H1 (cell line): ENCODE measurements around the gene TBC1D30. TPM values are rescaled to one million over a fixed set of nuclear protein-coding genes. Genes with fewer than 3 reads are reported as not detected.
A peak's percentile ranks its signal among the peaks of the same experiment; 100 is the strongest.

ENCODE experiments used
- CTCF ChIA-PET: fragments of 300-600 bp; sonication (Branson Sonifier 250); formaldehyde crosslinking; loops from one replicate; lab custom pipeline; 2021; ENCODE audit not compliant: partially characterized antibody; lab: Charles Lee
- POLR2A ChIA-PET: fragments of 300-600 bp; sonication (Branson Sonifier 250); formaldehyde crosslinking; loops from one replicate; lab custom pipeline; 2021; ENCODE audit warnings: inconsistent platforms; ENCODE audit not compliant: partially characterized antibody; lab: Charles Lee
- DNase-seq, 2 experiments: peaks; one replicate each; pipeline versions ENCODE4 v3.0.0 to v3.0.0-alpha.2; 2010 to 2022; ENCODE audit warnings: low spot score in 2 of 2, low read depth in 1 of 2, mixed read lengths in 1 of 2
- FAIRE-seq: peaks from 2 replicates; lab custom pipeline; 2011; peaks lifted over from hg19 to GRCh38; lab: Jason Lieb, UNC
- H2AFZ ChIP-seq: 2 replicates; pipeline ENCODE4 v1.8.1; 2012; ENCODE audit warnings: low read length, inconsistent platforms
- H2AK5ac ChIP-seq: 2 replicates; pipeline ENCODE4 v1.6.1; 2013; ENCODE audit warnings: low read depth, low read length
- H2BK120ac ChIP-seq: replicated peaks from 2 replicates; pipeline ENCODE3; 2013; ENCODE audit warnings: low read depth, low read length, inconsistent platforms
- H2BK12ac ChIP-seq: 2 replicates; pipeline ENCODE4 v1.6.1; 2013; ENCODE audit warnings: low read depth, low read length
- H2BK15ac ChIP-seq: 2 replicates; pipeline ENCODE4 v1.6.1; 2013; ENCODE audit warnings: low read length
- H2BK20ac ChIP-seq: 2 replicates; pipeline ENCODE4 v1.6.1; 2013; ENCODE audit warnings: low read length
- H2BK5ac ChIP-seq: 2 replicates; pipeline ENCODE4 v1.6.1; 2013; ENCODE audit warnings: low read depth, low read length
- H3K14ac ChIP-seq: 2 replicates; pipeline ENCODE4 v1.6.1; 2013; ENCODE audit warnings: inconsistent platforms; ENCODE audit not compliant: insufficient read length
- H3K18ac ChIP-seq: 2 replicates; pipeline ENCODE4 v1.6.1; 2013; ENCODE audit warnings: low read length; ENCODE audit errors: extremely low read depth
- H3K23ac ChIP-seq: 2 replicates; pipeline ENCODE4 v1.6.1; 2013; ENCODE audit warnings: inconsistent platforms; ENCODE audit not compliant: insufficient read length
- H3K23me2 ChIP-seq: 2 replicates; pipeline ENCODE4 v1.6.1; 2013; ENCODE audit warnings: low read depth, low read length
- H3K27ac ChIP-seq: 2 replicates; pipeline ENCODE4 v1.6.1; 2011; ENCODE audit warnings: low read depth, low read length, inconsistent platforms
- H3K27me3 ChIP-seq, 4 experiments: replicated peaks in 1 of 4; 1 replicate in 1 of 4; 2 replicates in 3 of 4; pipeline versions ENCODE4 v1.6.1 to v1.8.1; 2011 to 2013; ENCODE audit warnings: low read length in 3 of 4, mild to moderate bottlenecking in 3 of 4, inconsistent platforms in 2 of 4, mixed read lengths in 2 of 4, moderate library complexity in 1 of 4; ENCODE audit not compliant: control insufficient read depth in 3 of 4, insufficient read depth in 3 of 4; ENCODE audit errors: extremely low read depth in 1 of 4
- H3K36me3 ChIP-seq, 4 experiments: 2 replicates each; pipeline versions ENCODE4 v1.6.1 to v1.8.1; 2011 to 2013; ENCODE audit warnings: mild to moderate bottlenecking in 4 of 4, low read length in 3 of 4, moderate library complexity in 2 of 4, control low read depth in 1 of 4, inconsistent platforms in 1 of 4; ENCODE audit not compliant: insufficient read depth in 4 of 4, control insufficient read depth in 2 of 4
- H3K4ac ChIP-seq: replicated peaks from 2 replicates; pipeline ENCODE3; 2013; ENCODE audit warnings: low read length, low read depth, mixed read lengths, inconsistent platforms; ENCODE audit not compliant: insufficient read length
- H3K4me1 ChIP-seq, 4 experiments: replicated peaks in 1 of 4; 1 replicate in 1 of 4; 2 replicates in 3 of 4; pipeline versions ENCODE4 v1.6.1 to v1.8.1; 2011 to 2013; ENCODE audit warnings: low read length in 3 of 4, inconsistent platforms in 2 of 4, mixed read lengths in 1 of 4; ENCODE audit not compliant: insufficient read depth in 4 of 4, control insufficient read depth in 3 of 4
- H3K4me2 ChIP-seq, 2 experiments: 2 replicates each; pipeline versions ENCODE4 v1.6.1 to v1.8.1; 2011 to 2013; ENCODE audit warnings: low read depth in 2 of 2, low read length in 2 of 2, control low read depth in 1 of 2, inconsistent platforms in 1 of 2, mild to moderate bottlenecking in 1 of 2; ENCODE audit not compliant: insufficient read depth in 1 of 2
- H3K4me3 ChIP-seq, 4 experiments: fragments of 200-600, 300-600 bp in 1 of 4; sonication (generic), shearing (Covaris generic), sonication (Bioruptor Twin) in 1 of 4; 2 replicates each; pipeline versions ENCODE4 v1.5.1 to v1.8.1; 2011 to 2016; ENCODE audit warnings: low read length in 4 of 4, low read depth in 3 of 4, control low read depth in 2 of 4, inconsistent platforms in 2 of 4, mild to moderate bottlenecking in 2 of 4, mixed read lengths in 1 of 4, moderate library complexity in 1 of 4; ENCODE audit not compliant: insufficient read depth in 2 of 4; ENCODE audit errors: extremely low read depth in 1 of 4
- H3K56ac ChIP-seq: replicated peaks from 2 replicates; pipeline ENCODE3; 2013; ENCODE audit warnings: low read depth, mild to moderate bottlenecking, mixed read lengths, low read length, inconsistent platforms; ENCODE audit not compliant: insufficient read length
- H3K79me1 ChIP-seq: 2 replicates; pipeline ENCODE4 v1.6.1; 2013; ENCODE audit warnings: low read depth, low read length, control low read depth
- H3K79me2 ChIP-seq, 2 experiments: 2 replicates each; pipeline versions ENCODE4 v1.6.1 to v1.8.1; 2012 to 2013; ENCODE audit warnings: low read length in 2 of 2, mild to moderate bottlenecking in 2 of 2, inconsistent platforms in 1 of 2; ENCODE audit not compliant: insufficient read depth in 2 of 2, control insufficient read depth in 1 of 2
- H3K9ac ChIP-seq, 4 experiments: replicated peaks in 1 of 4; 1 replicate in 1 of 4; 2 replicates in 3 of 4; pipeline versions ENCODE4 v1.6.1 to v1.8.1; 2011 to 2013; ENCODE audit warnings: low read depth in 3 of 4, low read length in 3 of 4, control low read depth in 2 of 4, mild to moderate bottlenecking in 2 of 4, moderate library complexity in 2 of 4, inconsistent platforms in 1 of 4; ENCODE audit errors: extremely low read depth in 1 of 4
- H3K9me3 ChIP-seq, 2 experiments: 2 replicates each; pipeline versions ENCODE4 v1.6.1 to v1.8.1; 2012 to 2013; ENCODE audit warnings: mild to moderate bottlenecking in 2 of 2, moderate library complexity in 2 of 2, control low read depth in 1 of 2, inconsistent platforms in 1 of 2, low read depth in 1 of 2, low read length in 1 of 2, mixed read lengths in 1 of 2; ENCODE audit not compliant: insufficient read depth in 2 of 2
- H4K20me1 ChIP-seq, 2 experiments: replicated peaks in 1 of 2; 2 replicates each; pipeline versions ENCODE3 to v1.8.1; 2011 to 2013; ENCODE audit warnings: inconsistent platforms in 2 of 2, low read length in 2 of 2, mild to moderate bottlenecking in 1 of 2; ENCODE audit not compliant: insufficient read depth in 2 of 2, control insufficient read depth in 1 of 2
- H4K5ac ChIP-seq: 2 replicates; pipeline ENCODE4 v1.6.1; 2013; ENCODE audit warnings: low read length, low read depth, mixed read lengths, inconsistent platforms; ENCODE audit not compliant: insufficient read length
- H4K8ac ChIP-seq: 2 replicates; pipeline ENCODE4 v1.8.0; 2013; ENCODE audit warnings: mild to moderate bottlenecking, moderate library complexity, low read length, inconsistent platforms; ENCODE audit not compliant: insufficient read depth; ENCODE audit errors: extremely low read depth
- H4K91ac ChIP-seq: replicated peaks from 2 replicates; pipeline ENCODE3; 2013; ENCODE audit warnings: low read length, mixed read lengths, inconsistent platforms; ENCODE audit not compliant: insufficient read length
- RAD21 ChIP-seq, 2 experiments: IDR thresholded peaks in 1 of 2; conservative IDR thresholded peaks in 1 of 2; 2 replicates each; pipeline ENCODE4 v1.6.1; 2011; ENCODE audit warnings: low read depth in 2 of 2, low read length in 2 of 2, improper control_type of control experiment in 1 of 2, inconsistent platforms in 1 of 2, mild to moderate bottlenecking in 1 of 2, moderate library complexity in 1 of 2
- RBBP5 ChIP-seq: IDR thresholded peaks from 2 replicates; pipeline ENCODE4 v1.7.1; 2012; ENCODE audit warnings: low read depth, mild to moderate bottlenecking, inconsistent platforms, low read length, moderate library complexity, borderline replicate concordance
- SP4 ChIP-seq: IDR thresholded peaks from 2 replicates; pipeline ENCODE4 v1.6.1; 2012; ENCODE audit warnings: low read length, inconsistent platforms
- WGBS, 2 experiments: shearing (Covaris generic) in 1 of 2; methylation state at CpG; one replicate each; pipeline versions ENCODE4 v1.1.6 to v1.1.7; 2013 to 2015; ENCODE audit warnings: low lambda C conversion rate in 2 of 2, mixed read lengths in 2 of 2, inconsistent platforms in 1 of 2, low coverage in 1 of 2, missing lambda C conversion rate in 1 of 2; ENCODE audit not compliant: insufficient replicate concordance in 2 of 2, insufficient coverage in 1 of 2, insufficient read length in 1 of 2; ENCODE audit errors: extremely low coverage in 1 of 2, missing lambda C conversion rate in 1 of 2; 5-methylcytosine and 5-hydroxymethylcytosine counted together
- polyA plus RNA-seq, 7 experiments: library from polyadenylated mRNA; depleted of rRNA in 3 of 7; stranded (reverse) in 5 of 7; unstranded in 2 of 7; fragments of >200 nt in 5 of 7; fragments of 200-250 nt in 2 of 7; gene quantifications; 1 replicate in 5 of 7; 2 replicates in 1 of 7; 4 replicates in 1 of 7; pipeline versions ENCODE4 v1.2.1 to v1.2.3, GENCODE V29; 2011 to 2013; ENCODE audit warnings: missing spikeins in 2 of 7, mixed read lengths in 2 of 7
- total RNA-seq: library from RNA; stranded (reverse); fragmentation: NEBNext Ultra II Directional; extraction: Animal tissue kit (Norgen Biotek cat#: 25700); gene quantifications from 2 replicates; pipeline ENCODE4 v1.2.1, GENCODE V29; 2021
- TF ChIP-seq, protein P1 (sequence below), 3 experiments: IDR thresholded peaks; 1 replicate in 2 of 3; 2 replicates in 1 of 3; pipeline versions ENCODE4 v1.5.1 to v1.6.1; 2011; ENCODE audit warnings: low read length in 3 of 3, mild to moderate bottlenecking in 3 of 3, inconsistent platforms in 2 of 3, low read depth in 1 of 3, moderate library complexity in 1 of 3; ENCODE audit not compliant: insufficient read depth in 1 of 3; ENCODE audit errors: control extremely low read depth in 1 of 3

The TBC1D30 gene
- total and polyA plus RNA-seq, 2 of the 8 experiments (the other 6 are each of a cell fraction or from before 2014, with no cell fraction given): 2.8 to 5.5 TPM

DNA sequence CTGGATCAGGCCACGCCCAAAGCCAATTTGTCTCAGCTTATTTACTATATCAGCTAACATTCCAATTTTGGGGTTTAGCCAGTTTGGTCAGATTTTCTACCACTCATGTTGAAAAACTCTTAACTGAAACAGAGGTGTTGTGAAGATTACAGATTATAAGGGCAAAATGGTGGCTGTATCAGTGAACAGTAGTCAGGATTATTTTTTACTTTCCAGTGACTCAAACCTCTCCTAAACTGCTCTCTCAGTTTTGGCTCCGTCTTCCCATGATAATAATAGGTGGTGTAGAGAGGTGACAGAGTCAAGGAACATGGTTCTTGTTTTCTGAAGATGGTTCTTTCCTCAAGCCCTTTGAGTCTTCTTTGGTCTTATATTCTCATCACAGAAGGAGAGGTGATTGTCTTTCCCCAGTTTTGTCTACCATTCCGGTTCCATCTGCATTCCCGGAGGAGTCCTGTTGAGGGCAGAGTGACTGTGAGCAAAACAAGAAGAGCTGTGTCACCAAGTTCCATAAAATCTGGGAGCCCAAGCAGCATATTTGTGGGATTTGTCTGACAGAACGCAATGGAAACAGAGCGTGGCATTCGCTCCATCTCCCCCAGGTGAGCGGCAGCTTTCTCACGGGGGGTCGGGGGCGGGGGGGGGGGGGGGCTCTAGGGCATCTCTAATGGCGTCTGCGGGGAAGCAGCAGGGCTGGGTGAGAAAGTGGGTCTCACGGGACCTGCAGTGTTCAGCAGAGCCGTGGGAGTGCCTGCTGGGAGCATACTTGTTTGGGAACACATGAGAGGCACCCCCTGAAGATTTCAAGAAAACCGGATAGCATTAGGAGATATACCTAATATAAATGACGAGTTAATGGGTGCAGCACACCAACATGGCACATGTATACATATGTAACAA lies 59.1 kb downstream of the TBC1D30 start:
- Histone ChIP-seq H2AK5ac (no peak overlapping the region), H2BK20ac (no peak overlapping the region), H2AFZ (peak overlapping the region; percentile 75), H3K4ac (no peak overlapping the region), H3K14ac (no peak overlapping the region), H3K23ac (no peak overlapping the region), H3K9ac (no peak overlapping the region), H4K5ac (no peak overlapping the region), H3K36me3 (no peaks in the 10 kb centered on the region), H2BK120ac (no peak overlapping the region), H3K9me3 (no peaks in the 10 kb centered on the region), H2BK5ac (no peak overlapping the region), H4K91ac (no peak overlapping the region), H2BK12ac (no peak overlapping the region), H3K18ac (no peak overlapping the region), H3K4me1 (no peaks in the 10 kb centered on the region), H2BK15ac (no peak overlapping the region), H3K27me3 (no peaks in the 10 kb centered on the region), H3K79me1 (no peaks in the 10 kb centered on the region), H3K79me2 (no peaks in the 10 kb centered on the region), H3K27ac (no peak overlapping the region), H3K23me2 (no peaks in the 10 kb centered on the region), H3K4me3 (no peak overlapping the region), H3K4me2 (no peak overlapping the region)
- DNase-seq (no peak), FAIRE-seq (peak; percentile 65)
- WGBS, 2 experiments: 69% methylated on average over 17 of the region's 17 CpGs; no CpG with 5 or more reads in 1 of the 2 experiments
- ChIA-PET CTCF (interaction anchor here (0.5 to 4.1 kb wide), 27 partner anchors 8 to 433 kb away, joined by 3 to 22 read pairs (median 4); partner anchors contain the start of gene WIF1), POLR2A (no interaction called here)
- TF ChIP-seq RAD21 (IDR thresholded peaks at IDR 0.05 in 1 of 2, conservative IDR thresholded peaks at IDR 0.05 in 1 of 2; ENCODE audit: low read depth in 2 of 2, low read length in 2 of 2) (peak in 1 of 2 experiments; percentile 48; a peak in 3 of 4 replicates), RBBP5 (no peak), SP4 (no peak)
- TF ChIP-seq, protein P1, sequence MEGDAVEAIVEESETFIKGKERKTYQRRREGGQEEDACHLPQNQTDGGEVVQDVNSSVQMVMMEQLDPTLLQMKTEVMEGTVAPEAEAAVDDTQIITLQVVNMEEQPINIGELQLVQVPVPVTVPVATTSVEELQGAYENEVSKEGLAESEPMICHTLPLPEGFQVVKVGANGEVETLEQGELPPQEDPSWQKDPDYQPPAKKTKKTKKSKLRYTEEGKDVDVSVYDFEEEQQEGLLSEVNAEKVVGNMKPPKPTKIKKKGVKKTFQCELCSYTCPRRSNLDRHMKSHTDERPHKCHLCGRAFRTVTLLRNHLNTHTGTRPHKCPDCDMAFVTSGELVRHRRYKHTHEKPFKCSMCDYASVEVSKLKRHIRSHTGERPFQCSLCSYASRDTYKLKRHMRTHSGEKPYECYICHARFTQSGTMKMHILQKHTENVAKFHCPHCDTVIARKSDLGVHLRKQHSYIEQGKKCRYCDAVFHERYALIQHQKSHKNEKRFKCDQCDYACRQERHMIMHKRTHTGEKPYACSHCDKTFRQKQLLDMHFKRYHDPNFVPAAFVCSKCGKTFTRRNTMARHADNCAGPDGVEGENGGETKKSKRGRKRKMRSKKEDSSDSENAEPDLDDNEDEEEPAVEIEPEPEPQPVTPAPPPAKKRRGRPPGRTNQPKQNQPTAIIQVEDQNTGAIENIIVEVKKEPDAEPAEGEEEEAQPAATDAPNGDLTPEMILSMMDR (IDR thresholded peaks at IDR 0.05; ENCODE audit: control extremely low read depth in 1 of 3, insufficient read depth in 1 of 3, low read depth in 1 of 3, low read length in 3 of 3): peak; percentile 10 to 41 (median 20); a peak in 3 of 4 replicates
- TF ChIP-seq, all 59 proteins: peak for 2
- Histone ChIP-seq H4K20me1 (no peaks in the 10 kb centered on the region), H4K8ac (no peak overlapping the region), H3K56ac (no peak overlapping the region)
